ENCODE data around the gene HPSE. TPM values are rescaled to one million over a fixed set of nuclear protein-coding genes. Genes with fewer than 3 reads are reported as not detected.

Gene HPSE
- total RNA-seq, 2 donors from 2014 or later = 12.4 to 13.9 TPM

Other genes starting within 250 kb of the HPSE start
- gene PLAC8, start 220.1 kb downstream of the HPSE start, total RNA-seq = 10 to 100 TPM; 10.0 to 37.4 TPM
- gene COQ2, start 50.0 kb downstream of the HPSE start, total RNA-seq = 10 to 100 TPM; 10.8 to 16.2 TPM
- gene HELQ, start 121.0 kb upstream of the HPSE start, total RNA-seq = 10 to 100 TPM; 12.7 to 18.9 TPM
- 10 to 100 TPM; 44.4 to 44.7 TPM for gene MRPS18C, start 121.2 kb upstream of the HPSE start, total RNA-seq
- gene ABRAXAS1, start 150.3 kb upstream of the HPSE start, total RNA-seq = 1 to 10 TPM; 5.6 to 8.5 TPM
- 1 to 10 TPM in 1 of 2 donors, under 1 TPM in 1; 0.93 to 2.1 TPM for gene GPAT3, start 201.3 kb upstream of the HPSE start, total RNA-seq

All from natural killer cell treated with Interleukin-12 subunit alpha and Interleukin-12 subunit beta and Interleukin-15 and Interleukin-18, amount 100 ng/mL, for 72 hours (primary cell).